IPS-NIHi11 (cell line): ENCODE measurements around the gene GRK3.

Experiments
- DNase-seq: peaks from one replicate; pipeline ENCODE4 v3.0.0; 2012; ENCODE audit warnings: mixed read lengths, low spot score

Gene GRK3

GRCh38 chr22:25736378-25737011 lies 172.0 kb downstream of the GRK3 start:
- no peak for DNase-seq

GRCh38 chr22:25739659-25740344 lies 175.3 kb downstream of the GRK3 start:
- DNase-seq = no peak

GRCh38 chr22:25741692-25742626 lies 177.5 kb downstream of the GRK3 start, which contains the start of gene MYO18B:
Gene MYO18B (plus strand): TSS chr22:25742188. CDS start chr22:25761093, 18,905 bp downstream.
- no peak for DNase-seq

GRCh38 chr22:25742918-25743708 lies 178.6 kb downstream of the GRK3 start:
- DNase-seq = no peak

GRCh38 chr22:25744694-25745093 lies 180.2 kb downstream of the GRK3 start:
- DNase-seq = no peak

GRCh38 chr22:25745341-25746011 lies 181.0 kb downstream of the GRK3 start:
- DNase-seq = no peak

GRCh38 chr22:25746012-25746373 lies 181.5 kb downstream of the GRK3 start:
- DNase-seq = no peak

GRCh38 chr22:25747245-25747944 lies 182.9 kb downstream of the GRK3 start:
- DNase-seq = no peak

- DNase-seq = no peak
These were observed 183.7 kb downstream of the GRK3 start for GRCh38 chr22:25748140-25748539.

- no peak for DNase-seq
These were observed 184.2 kb downstream of the GRK3 start for GRCh38 chr22:25748704-25749103.

- no peak for DNase-seq
These were observed 185.1 kb downstream of the GRK3 start for GRCh38 chr22:25749420-25750169.

- no peak for DNase-seq
These were observed 186.2 kb downstream of the GRK3 start for GRCh38 chr22:25750569-25751173.

- DNase-seq = no peak
These were observed 186.7 kb downstream of the GRK3 start for GRCh38 chr22:25751174-25751581.

- no peak for DNase-seq
These were observed 188.2 kb downstream of the GRK3 start for GRCh38 chr22:25752615-25753214.

- DNase-seq = no peak
These were observed 188.8 kb downstream of the GRK3 start for GRCh38 chr22:25753252-25753651.

GRCh38 chr22:25754527-25755202 lies 190.2 kb downstream of the GRK3 start:
- DNase-seq = no peak

- no peak for DNase-seq
These were observed 193.2 kb downstream of the GRK3 start for GRCh38 chr22:25757686-25758085.

GRCh38 chr22:25758316-25758715 lies 193.8 kb downstream of the GRK3 start:
- no peak for DNase-seq
